MM.1S (cell line): ENCODE measurements around the gene ESR2.

Source experiments
- DNase-seq: peaks from one replicate; pipeline ENCODE4 v3.0.0-alpha.2; 2015
- H2AFZ ChIP-seq: fragments of 300-600 bp; sonication (generic); 2 replicates; pipeline ENCODE4 v1.6.0; 2016; ENCODE audit warnings: antibody characterized with exemption, low read length
- H3F3A ChIP-seq: fragments of 300-600 bp; sonication (generic); 2 replicates; pipeline ENCODE4 v1.6.1; 2016; ENCODE audit warnings: mild to moderate bottlenecking, antibody characterized with exemption, low read length, moderate library complexity, mixed read lengths; ENCODE audit not compliant: insufficient read depth
- H3K27ac ChIP-seq: fragments of 300-600 bp; sonication (generic); 2 replicates; pipeline ENCODE4 v1.5.1; 2016; ENCODE audit warnings: mild to moderate bottlenecking, low read length
- H3K27me3 ChIP-seq: fragments of 300-600 bp; sonication (generic); replicated peaks from 2 replicates; pipeline ENCODE4 v1.6.0; 2016; ENCODE audit warnings: low read length; ENCODE audit not compliant: insufficient read depth
- H3K36me3 ChIP-seq: fragments of 300-600 bp; sonication (generic); replicated peaks from 2 replicates; pipeline ENCODE4 v1.6.1; 2016; ENCODE audit warnings: mild to moderate bottlenecking, low read length, mixed read lengths; ENCODE audit not compliant: insufficient read depth
- H3K4me1 ChIP-seq: fragments of 300-600 bp; sonication (generic); 2 replicates; pipeline ENCODE4 v1.6.1; 2016; ENCODE audit warnings: low read length, mixed read lengths
- H3K4me2 ChIP-seq: fragments of 300-600 bp; sonication (generic); 2 replicates; pipeline ENCODE4 v1.6.0; 2016; ENCODE audit warnings: low read depth, low read length
- H3K4me3 ChIP-seq: fragments of 300-600 bp; sonication (generic); 2 replicates; pipeline ENCODE4 v1.5.1; 2016; ENCODE audit warnings: low read length, mixed read lengths
- H3K79me2 ChIP-seq: fragments of 300-600 bp; sonication (generic); 2 replicates; pipeline ENCODE4 v1.6.1; 2016; ENCODE audit warnings: mixed run types, low read length, mixed read lengths
- H3K9ac ChIP-seq: fragments of 300-600 bp; sonication (generic); 2 replicates; pipeline ENCODE4 v1.6.1; 2016; ENCODE audit warnings: low read length, mixed read lengths
- H3K9me2 ChIP-seq: fragments of 300-600 bp; sonication (generic); replicated peaks from 2 replicates; pipeline ENCODE4 v1.6.1; 2016; ENCODE audit warnings: mild to moderate bottlenecking, low read length, mixed read lengths; ENCODE audit not compliant: insufficient read depth
- H3K9me3 ChIP-seq: fragments of 300-600 bp; sonication (generic); replicated peaks from 2 replicates; pipeline ENCODE4 v1.6.1; 2016; ENCODE audit warnings: mild to moderate bottlenecking, low read length, mixed read lengths; ENCODE audit not compliant: insufficient read depth
- H4K20me1 ChIP-seq: fragments of 300-600 bp; sonication (generic); 2 replicates; pipeline ENCODE4 v1.6.1; 2016; ENCODE audit warnings: mild to moderate bottlenecking, low read length, moderate library complexity, mixed read lengths; ENCODE audit not compliant: insufficient read depth
- EZH2 ChIP-seq: fragments of 300-600 bp; sonication (generic); optimal IDR thresholded peaks from 2 replicates; pipeline ENCODE3; 2017; ENCODE audit warnings: low read depth, mild to moderate bottlenecking, antibody characterized with exemption, low read length, mixed read lengths
- EZH2phosphoT487 ChIP-seq: fragments of 300-600 bp; sonication (generic); IDR thresholded peaks from 2 replicates; pipeline ENCODE4 v1.6.1; 2018; ENCODE audit warnings: antibody characterized with exemption, low read length
- TF ChIP-seq, protein P1 (sequence below): fragments of 300-600 bp; sonication (generic); IDR thresholded peaks from 2 replicates; pipeline ENCODE4 v1.5.1; 2016; ENCODE audit warnings: antibody characterized with exemption, low read length, mixed read lengths

Gene ESR2

GRCh38 chr14:64260418-64260817, 33.8 kb downstream of the ESR2 start:
- no peak overlapping the region for H3K9ac ChIP-seq
- no peaks in the 10 kb centered on the region for H3K27me3 ChIP-seq
- no peaks in the 10 kb centered on the region for H3K79me2 ChIP-seq
- H2AFZ ChIP-seq: no peak overlapping the region
- H3K9me2 ChIP-seq: no peaks in the 10 kb centered on the region
- no peak overlapping the region for H3K4me3 ChIP-seq
- TF ChIP-seq, protein P1, sequence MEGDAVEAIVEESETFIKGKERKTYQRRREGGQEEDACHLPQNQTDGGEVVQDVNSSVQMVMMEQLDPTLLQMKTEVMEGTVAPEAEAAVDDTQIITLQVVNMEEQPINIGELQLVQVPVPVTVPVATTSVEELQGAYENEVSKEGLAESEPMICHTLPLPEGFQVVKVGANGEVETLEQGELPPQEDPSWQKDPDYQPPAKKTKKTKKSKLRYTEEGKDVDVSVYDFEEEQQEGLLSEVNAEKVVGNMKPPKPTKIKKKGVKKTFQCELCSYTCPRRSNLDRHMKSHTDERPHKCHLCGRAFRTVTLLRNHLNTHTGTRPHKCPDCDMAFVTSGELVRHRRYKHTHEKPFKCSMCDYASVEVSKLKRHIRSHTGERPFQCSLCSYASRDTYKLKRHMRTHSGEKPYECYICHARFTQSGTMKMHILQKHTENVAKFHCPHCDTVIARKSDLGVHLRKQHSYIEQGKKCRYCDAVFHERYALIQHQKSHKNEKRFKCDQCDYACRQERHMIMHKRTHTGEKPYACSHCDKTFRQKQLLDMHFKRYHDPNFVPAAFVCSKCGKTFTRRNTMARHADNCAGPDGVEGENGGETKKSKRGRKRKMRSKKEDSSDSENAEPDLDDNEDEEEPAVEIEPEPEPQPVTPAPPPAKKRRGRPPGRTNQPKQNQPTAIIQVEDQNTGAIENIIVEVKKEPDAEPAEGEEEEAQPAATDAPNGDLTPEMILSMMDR: no peak
- TF ChIP-seq EZH2phosphoT487 (no peak), EZH2 (no peak)
- no peaks in the 10 kb centered on the region for H4K20me1 ChIP-seq
- DNase-seq: no peak
- H3K4me2 ChIP-seq: no peak overlapping the region
- no peaks in the 10 kb centered on the region for H3F3A ChIP-seq
- H3K4me1 ChIP-seq: no peaks in the 10 kb centered on the region
- no peak overlapping the region for H3K27ac ChIP-seq
- H3K36me3 ChIP-seq: no peaks in the 10 kb centered on the region
- no peaks in the 10 kb centered on the region for H3K9me3 ChIP-seq

DNA sequence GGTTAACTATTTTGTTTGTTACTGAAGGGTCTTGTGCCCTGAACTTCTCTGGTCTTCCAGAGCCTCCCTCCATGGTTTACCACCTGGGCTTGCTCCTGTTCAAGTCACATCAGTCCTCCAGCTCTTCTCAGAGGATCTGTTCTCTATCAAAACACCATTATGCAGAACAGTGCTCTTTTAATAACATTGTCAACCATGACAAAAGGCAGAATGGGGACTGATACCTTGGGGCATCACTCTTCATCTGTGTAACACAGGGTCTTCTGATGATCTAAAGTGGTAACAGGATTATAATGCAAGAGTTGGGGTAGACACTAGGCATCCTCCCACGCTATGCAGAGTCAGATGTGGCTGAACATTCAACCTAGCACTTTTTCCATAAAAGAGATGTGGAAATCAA, 38.4 kb downstream of the ESR2 start:
- no peaks in the 10 kb centered on the region for H3F3A ChIP-seq
- H4K20me1 ChIP-seq: no peaks in the 10 kb centered on the region
- H3K4me3 ChIP-seq: no peak overlapping the region
- no peaks in the 10 kb centered on the region for H3K36me3 ChIP-seq
- no peak for TF ChIP-seq EZH2phosphoT487
- TF ChIP-seq, protein P1: no peak
- no peak for TF ChIP-seq EZH2
- no peaks in the 10 kb centered on the region for H3K79me2 ChIP-seq
- no peak overlapping the region for H3K27ac ChIP-seq
- H3K4me2 ChIP-seq: no peak overlapping the region
- H3K9me3 ChIP-seq: no peaks in the 10 kb centered on the region
- no peak for DNase-seq
- no peaks in the 10 kb centered on the region for H3K9me2 ChIP-seq
- no peak overlapping the region for H3K9ac ChIP-seq
- H3K4me1 ChIP-seq: no peaks in the 10 kb centered on the region
- H2AFZ ChIP-seq: no peak overlapping the region
- no peaks in the 10 kb centered on the region for H3K27me3 ChIP-seq

DNA sequence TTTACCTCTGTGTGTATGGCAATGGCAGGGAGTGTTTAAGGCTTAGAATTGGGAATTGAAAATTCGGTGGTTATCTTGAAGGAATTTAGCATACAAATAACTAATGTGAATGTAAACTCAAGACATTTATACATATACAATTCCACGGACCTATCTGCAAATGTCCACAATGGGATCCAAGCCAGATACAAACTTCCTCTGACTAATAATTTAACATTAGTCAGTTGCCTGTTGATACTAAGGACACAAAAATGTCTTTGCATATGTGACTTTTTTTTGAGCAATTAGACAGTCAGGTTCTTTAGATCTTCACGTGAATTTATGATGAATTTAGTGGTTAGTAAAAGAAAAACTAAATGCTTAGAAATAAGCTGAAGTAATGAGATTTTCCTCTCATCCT, 40.5 kb downstream of the ESR2 start:
- Histone ChIP-seq H3K4me2 (no peak overlapping the region), H3K27ac (no peak overlapping the region), H3K4me1 (no peaks in the 10 kb centered on the region), H2AFZ (no peak overlapping the region), H4K20me1 (no peaks in the 10 kb centered on the region), H3K9me2 (no peaks in the 10 kb centered on the region), H3K4me3 (no peak overlapping the region), H3K9me3 (no peaks in the 10 kb centered on the region), H3K27me3 (no peaks in the 10 kb centered on the region), H3F3A (no peaks in the 10 kb centered on the region), H3K79me2 (no peaks in the 10 kb centered on the region), H3K9ac (no peak overlapping the region), H3K36me3 (no peaks in the 10 kb centered on the region)
- no peak for DNase-seq
- TF ChIP-seq, protein P1: no peak
- TF ChIP-seq EZH2phosphoT487: no peak
- TF ChIP-seq EZH2: no peak
